Activated T-helper 1 cell treated with anti-CD3 and anti-CD28 coated beads, Interleukin-2, amount 50 U/mL, for 16 hours (primary cell): ENCODE measurements around the gene LEO1.

ENCODE experiments used
- DNase-seq, 2 donors: peaks; one replicate each; pipeline ENCODE4 v3.0.0-alpha.2; 2020; ENCODE audit warnings: low read depth in 1 of 2, low spot score in 1 of 2

Gene LEO1

DNA sequence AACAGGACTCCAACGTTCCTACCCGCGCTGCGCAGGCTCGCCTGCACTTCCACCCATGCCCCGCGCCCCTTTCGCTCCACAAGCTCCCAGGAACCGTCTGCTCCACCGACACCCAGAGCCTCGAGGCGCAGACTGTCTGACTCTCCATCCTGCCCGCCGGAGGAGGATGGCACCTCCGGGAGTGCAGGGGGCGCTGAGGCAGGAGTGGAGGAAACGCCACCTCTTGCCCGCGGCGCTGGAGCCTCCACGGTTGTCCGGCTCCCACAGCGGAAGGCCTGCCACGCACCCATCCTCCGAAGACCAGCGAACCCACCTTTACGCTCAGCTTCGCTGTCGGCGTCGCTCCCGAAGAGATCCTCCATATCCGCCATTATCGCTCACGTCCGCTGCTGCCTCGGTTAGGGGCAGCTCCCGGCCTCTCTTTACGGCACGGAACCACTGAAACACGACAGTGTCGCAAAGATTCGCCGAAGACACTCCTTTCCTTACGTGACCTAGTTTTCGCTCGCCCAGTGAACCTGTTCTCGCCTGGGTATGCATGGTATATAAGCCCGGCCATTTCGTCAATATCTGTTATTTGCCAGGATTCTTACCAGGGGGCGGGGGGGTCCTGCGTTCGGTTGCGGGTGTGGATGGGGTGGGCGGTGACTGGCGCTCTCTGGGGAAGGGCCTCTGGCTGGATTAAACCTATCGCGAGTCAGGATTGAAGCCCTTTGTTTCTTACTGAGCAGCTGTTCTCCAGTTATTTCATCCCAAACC is at the start of gene LEO1:
Gene LEO1 (minus strand): TSS at position 404 of the 759 bp plus-strand sequence. CDS start 33 bp downstream, at position 371.
- peak; percentile 72 to 81 for DNase-seq

GRCh38 chr15:52021128-52021671 is 49.6 kb upstream of the LEO1 start:
- DNase-seq: peak in 1 of 2 donors; percentile 55

- no peak for DNase-seq
Observed at GRCh38 chr15:52020221-52021085, 48.9 kb upstream of the LEO1 start.

DNA sequence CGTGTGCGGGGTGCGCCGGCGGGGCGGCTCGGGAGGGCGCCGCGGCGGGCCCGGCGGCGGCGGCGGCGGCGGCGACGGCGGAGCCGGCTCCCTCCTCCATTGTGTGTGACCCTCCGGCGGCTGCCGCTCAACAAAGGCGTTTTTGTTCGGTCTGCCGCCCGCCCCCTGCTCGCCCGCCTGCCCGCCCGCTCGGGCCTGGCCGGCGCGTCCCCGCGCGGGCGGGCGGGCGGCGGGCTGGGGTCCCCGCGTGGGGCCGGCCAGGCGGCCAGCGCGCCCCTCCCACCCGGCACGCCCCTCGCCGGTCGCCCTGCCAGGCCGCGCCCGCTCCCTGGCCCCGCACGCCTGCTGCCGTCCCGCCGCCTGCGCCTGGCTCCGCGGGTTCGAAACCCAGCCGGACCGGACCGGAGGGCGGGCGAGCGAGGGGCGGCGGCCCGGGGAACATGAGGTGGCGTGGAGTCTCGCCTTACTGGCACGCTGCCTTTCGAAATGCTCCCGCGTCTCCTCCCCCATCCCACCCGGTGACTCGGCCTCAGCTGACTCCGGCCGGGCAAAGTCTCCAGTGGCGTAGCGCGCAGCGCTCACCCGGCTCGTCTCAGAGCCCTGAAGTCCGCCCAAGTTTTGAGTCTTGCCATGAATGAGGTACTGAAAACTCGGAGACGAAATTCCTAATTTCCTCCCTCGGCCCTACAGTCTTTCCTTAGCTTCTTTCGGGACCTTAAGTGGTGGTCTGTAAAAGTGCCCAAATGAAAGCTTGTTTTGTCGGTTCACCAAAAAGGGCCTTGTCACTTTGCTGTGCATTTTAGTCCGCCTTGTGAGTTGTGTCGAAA is 48.0 kb upstream of the LEO1 start:
- peak; percentile 34 to 47 for DNase-seq

DNA sequence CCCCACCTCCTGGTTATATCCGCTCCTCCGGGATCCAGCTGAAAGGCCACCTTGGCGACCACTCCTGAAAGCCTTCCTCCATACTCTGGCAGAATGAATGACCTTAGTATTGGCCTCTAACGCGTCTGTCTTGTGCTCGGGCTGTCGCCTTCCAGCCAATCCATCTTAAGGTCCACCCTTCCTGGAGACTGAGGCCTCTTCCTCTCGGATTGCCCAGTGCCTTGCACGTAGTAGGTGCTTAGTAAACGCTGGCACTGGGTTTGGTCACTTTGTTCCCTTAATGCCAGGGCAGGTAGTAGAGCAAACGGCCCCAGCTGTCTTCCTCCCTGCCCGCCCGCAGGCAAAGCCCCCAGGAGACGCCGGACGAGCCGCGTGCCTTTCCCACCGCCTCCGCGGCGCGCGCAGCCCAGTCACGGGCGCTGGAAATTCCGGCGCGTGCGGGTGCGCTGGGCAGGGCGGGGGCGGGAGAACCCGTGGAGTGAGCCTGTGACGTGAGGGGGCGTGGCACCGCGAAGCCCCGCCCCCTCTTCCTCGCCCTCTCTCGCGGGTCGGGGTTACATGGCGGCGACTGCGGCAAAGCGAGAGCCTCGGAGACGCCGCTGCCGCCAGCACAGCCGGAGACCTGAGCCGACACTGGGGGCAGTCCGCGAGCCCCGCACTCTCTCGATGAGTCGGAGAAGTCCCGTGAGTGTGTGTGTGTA is 47.3 kb upstream of the LEO1 start, which contains the start of gene MAPK6:
Gene MAPK6 (plus strand): TSS at position 527 of the 701 bp plus-strand sequence. CDS start 27,242 bp downstream, outside the sequence.
- peak; percentile 84 to 92 for DNase-seq

GRCh38 chr15:52018244-52018643 is 46.7 kb upstream of the LEO1 start:
- DNase-seq: no peak

DNA sequence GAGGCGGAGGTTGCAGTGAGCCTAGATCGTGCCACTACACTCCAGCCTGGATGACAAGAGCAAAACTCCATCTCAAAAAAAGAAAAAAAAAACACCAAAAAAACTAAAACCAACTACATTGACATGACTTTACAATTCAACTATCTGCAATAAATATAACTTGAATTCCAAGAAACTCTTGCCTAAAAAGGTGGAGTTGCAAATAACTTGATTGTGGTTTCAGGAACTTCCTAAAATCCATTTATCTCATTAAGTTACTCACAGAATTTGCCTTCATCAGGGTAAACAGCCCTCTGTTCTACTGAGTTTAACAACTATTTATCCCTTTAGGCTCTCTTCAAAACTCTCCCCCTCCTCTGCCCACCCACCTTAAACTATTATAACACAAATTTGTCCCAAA is 44.7 kb upstream of the LEO1 start:
- DNase-seq: no peak

GRCh38 chr15:52014616-52015015 is 43.0 kb upstream of the LEO1 start:
- DNase-seq: no peak

DNA sequence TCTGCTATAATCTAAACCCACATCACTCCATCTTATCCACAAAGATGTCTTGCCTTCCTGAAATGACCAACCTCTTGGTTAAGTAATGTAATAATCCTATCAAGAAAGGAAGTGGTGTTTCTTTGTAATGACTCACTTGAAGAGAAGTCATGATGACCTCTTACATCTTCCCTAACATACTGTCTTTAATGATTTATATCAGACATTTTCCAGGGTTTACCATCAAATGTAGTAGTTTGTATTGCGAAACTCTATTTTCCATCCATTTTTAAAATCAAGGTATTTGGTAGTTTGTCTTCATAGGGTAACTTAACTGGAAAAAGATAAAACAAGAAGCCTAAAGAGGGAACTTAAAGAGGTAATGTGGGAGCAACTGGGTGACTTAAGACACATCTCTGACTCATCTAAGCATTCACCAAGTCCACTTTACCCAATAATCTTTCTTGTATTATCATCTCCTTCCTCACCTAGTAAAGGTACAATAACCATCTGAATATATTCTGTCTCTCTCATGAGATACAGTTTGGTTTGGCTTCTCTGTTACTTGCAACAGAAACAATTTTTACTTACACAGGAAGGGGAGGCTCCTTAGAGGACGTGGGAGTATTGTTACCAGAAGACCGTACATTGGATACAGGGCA is 41.7 kb upstream of the LEO1 start:
- DNase-seq: no peak

DNA sequence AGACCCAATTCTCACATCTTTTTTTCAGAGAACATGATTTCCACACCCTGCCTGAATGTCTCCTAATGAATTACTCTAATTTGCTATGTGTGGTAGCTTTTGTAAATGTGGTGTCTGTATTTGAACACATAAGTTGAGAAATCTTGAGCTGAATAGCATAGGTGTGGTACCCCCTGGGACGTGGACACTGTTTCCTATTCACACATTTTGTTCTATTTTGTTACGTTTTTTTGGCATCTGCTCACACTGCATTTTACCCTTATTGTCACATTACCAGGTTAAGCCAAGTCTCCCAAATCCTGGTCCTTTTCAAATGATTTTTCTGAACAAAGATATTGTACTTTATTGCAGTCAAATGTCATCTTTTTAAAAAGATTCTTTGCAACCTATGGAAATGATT is 40.6 kb upstream of the LEO1 start:
- no peak for DNase-seq

- no peak for DNase-seq
Observed at GRCh38 chr15:52011711-52012144, 40.1 kb upstream of the LEO1 start.

DNA sequence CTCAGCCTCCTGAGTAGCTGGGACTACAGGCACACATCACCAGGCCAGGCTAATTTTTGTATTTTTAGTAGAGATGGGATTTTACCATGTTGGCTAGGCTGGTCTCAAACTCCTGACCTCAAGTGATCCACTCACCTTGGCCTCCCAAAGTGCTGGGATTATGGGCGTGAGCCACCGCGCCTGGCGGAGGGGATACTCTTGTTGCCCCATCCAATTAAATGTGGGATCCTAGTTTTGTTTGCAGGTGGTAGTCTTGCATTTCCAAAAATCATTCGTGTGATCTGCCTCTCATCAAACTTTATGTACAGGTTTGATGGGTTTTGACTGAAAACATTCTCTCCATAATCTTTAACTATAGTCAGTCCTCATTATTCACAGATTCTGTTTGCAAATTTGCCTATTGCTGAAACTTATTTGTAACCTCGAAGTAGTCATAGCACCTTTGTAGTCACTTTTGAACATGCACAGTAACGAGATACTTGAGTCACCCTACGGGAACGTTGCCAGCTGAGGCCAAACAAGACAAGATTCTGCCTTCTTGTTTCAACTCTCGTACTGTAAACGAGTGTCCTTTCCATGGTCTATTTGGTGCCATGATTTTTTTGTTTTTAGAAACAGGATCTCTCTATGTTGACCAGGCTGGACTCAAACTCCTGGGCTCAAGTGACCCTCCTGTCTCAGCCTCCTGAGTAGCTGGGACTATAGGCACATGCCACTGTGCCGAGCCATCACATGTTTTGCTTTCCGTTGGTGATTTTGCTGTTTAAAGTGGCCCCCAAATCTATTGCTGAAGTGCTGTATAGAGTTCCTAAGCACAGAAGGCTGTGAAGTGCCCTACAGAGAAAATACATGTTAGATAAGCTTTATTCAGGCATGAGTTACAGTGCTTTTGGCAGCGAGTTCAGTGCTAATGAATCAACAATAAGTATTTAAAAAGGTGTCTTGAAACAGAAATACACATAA is 39.3 kb upstream of the LEO1 start:
- peak in 1 of 2 donors; percentile 15 for DNase-seq

- DNase-seq: no peak
Observed at GRCh38 chr15:52008698-52009434, 37.3 kb upstream of the LEO1 start.

DNA sequence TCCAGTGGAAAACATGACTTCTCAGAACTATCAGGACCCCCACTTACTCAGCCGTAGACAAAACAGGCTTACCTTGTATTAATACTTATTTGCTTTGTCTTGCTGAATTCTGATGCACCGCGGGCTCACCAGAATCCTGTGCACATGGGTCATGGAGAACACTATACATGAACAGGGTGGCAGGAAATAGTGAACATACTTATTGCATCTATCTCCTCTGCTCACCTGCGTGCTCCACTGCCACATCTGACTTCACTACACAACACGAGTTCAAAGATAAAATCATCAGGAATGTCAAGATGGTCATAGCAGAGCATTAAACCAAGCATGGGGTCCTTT is 36.8 kb upstream of the LEO1 start:
- DNase-seq: no peak

DNA sequence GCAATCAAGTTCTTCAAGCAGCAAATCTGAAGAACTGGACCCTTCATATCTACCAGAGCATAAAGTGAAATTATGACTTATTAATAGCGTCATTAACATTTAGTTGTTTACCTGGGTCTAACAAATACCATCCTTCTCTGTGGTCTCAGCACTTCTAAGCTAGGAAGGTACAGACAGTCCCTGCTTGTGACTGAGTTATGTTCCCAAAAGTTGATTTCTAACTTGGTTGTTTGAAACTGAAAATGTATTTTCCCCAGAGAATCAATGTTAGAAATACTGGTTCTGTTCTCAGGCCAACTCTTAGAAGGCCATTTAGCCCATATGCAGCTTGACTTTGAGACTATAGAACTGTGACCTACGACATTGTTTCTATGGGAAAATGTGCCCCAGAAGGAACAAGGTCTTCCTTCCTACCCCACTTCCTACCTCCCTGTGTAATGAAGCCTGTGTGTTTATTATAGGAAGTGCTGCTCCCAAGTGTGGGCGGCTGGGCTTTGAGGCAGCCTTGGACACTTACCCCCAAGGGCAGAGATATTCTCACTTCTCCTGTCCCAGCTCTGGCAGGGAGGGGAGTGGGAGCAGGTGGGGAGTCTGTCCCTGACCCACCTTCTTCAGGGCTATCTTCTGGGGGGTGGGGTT is 35.2 kb upstream of the LEO1 start:
- DNase-seq: no peak

GRCh38 chr15:52005748-52006701 is 34.4 kb upstream of the LEO1 start:
- DNase-seq: no peak
